ENCODE measurements around the gene DBI.
"Not testable (repeated sequence)": the region's sequence is repeated elsewhere in the genome, so short reads cannot be mapped to it uniquely, and the experiment has no call there.

The DBI gene

DNA sequence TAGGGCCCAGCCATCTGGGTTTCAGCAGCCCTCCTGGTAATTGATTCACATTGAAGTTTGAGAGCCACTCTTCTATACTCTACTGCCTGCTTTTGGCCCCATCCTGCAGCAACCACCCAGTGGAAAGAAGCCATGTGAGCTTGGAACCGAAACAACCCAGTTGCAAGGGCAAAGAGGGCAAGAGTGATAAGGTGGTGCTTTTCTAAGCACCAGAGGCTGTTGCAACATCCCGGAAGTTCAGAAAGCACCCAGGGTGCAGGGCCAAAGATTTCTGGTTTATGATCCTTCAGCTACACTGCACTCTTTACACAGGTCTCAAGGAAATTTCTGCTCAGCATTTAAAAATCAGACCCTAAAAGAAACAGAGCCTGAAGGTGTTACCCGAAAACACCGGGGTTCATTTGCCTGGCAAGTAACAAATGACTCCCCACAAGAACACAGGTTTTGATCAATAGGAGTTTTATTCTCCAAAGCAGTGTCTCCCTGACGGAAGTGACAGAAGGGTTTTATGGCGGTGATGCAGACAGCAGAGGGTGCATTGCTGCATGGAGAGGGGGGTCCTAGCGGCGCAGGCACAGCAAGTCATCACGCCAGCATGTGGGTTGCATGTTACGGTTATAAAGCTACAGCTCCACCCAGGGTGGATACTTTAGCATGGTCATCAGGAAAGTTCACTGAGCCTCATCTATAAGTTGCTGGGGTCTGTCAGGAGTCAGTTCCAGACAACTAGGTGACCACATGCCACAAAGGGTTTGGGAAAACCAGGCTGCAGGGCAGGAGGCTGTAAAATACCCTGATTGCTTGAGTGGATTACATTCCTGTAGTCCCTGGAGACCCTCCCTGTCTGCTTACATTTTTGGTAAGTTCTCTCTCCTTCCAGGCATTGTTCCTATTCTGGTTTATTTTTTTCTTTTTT, 36.1 kb downstream of the DBI start:
- no peak for DNase-seq

GRCh38 chr2:119403618-119404017, 36.8 kb downstream of the DBI start:
- DNase-seq: not testable (repeated sequence)

- no peak for DNase-seq
Measured at GRCh38 chr2:119405151-119405550, 38.4 kb downstream of the DBI start.

DNA sequence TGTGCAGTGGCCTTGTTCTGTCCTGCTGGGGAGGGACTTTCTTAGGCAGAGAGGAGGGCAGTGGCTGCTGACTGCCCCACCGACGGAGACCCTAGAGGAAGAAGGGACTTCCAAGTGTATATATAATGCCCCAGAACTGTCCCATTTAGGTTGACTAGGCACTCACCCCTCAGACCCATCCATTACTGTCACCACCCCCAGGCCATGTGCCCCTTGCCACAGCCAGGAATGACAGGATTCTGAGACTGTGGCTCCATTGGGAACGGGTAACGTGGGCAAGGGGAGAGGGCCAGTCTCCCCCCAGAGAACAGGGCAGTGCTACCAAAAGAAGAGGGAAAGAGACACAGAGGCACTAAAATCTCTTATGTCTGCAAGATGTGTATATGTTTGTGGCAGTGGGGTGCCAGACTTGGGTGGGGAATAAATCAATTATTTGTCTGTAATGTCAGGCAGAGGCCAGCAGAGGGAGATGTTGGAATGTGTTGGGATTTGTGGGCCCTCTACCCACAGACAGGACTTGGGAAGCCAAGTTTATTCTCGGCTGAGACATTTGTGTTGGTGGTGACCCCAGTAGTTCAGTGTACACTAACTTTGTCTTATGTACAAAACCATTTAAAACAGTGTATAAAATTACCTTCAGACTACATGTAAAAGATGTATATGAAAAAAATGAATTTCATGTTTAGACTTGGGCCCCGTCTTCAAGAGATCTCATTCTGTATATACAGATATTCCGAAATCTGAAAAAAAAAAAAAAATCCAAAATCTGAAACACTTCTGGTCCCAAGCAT, 40.8 kb downstream of the DBI start:
- DNase-seq: peak; percentile 13 to 77 (median 46)

GRCh38 chr2:119408221-119408619, 41.4 kb downstream of the DBI start:
- no peak for DNase-seq

DNA sequence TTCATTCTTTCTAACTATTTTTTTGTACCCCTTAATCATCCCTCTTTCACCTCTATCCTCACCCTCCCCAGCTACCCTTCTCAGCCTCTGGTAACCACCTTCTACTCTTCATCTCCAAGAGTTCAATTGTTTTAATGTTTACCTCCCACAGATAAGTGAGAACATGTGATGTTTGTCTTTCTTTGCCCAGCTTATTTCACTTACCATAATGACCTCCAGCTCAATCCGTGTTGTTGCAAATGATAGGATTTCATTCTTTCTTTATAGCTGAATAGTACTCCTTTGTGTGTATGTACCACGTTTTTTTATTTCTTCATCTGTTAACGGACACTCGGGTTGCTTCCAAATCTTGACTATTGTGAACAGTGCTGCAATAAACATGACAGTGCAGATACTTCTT, 42.7 kb downstream of the DBI start:
- DNase-seq: peak in 1 of 3 experiments; percentile 34

DNA sequence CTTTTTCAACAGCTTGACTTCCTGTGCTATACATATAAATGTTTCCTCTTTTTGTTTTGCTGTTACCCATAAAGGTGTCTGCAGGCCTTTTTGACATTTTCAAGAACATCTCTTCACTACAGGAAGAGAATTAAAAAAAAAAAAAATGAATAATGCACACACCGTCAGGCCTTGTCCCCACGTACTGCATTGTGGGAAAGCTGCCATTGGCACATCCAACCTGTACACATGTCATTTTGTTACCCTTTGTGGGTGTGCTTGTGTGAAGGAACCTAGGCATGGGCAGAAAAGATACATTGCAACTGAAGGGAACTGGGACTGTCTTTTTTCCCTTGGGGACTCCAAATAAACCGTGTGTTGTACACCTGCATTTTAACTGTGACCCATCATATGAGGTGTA, 48.1 kb downstream of the DBI start:
- no peak for DNase-seq

DNA sequence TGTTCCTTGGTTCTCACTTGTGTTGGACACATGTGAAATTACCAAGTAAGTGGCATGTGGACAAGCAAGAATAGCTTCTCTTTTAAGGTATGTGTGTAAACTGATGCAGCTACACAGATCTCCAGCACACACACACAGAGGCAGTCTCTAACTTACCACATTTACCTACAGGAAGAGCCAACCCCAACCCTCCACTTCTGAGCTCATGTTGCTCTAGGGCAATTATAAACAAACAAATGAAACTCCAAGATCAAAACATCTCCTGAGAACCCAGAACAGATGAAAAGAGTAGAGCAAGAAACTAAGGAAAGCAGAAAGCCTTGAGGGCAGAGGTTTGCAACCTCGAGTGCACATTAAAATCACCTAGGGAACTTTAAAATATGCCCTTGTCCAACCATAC, 48.9 kb downstream of the DBI start:
- no peak for DNase-seq

GRCh38 chr2:119416299-119416923, 49.6 kb downstream of the DBI start:
- no peak for DNase-seq

DNA sequence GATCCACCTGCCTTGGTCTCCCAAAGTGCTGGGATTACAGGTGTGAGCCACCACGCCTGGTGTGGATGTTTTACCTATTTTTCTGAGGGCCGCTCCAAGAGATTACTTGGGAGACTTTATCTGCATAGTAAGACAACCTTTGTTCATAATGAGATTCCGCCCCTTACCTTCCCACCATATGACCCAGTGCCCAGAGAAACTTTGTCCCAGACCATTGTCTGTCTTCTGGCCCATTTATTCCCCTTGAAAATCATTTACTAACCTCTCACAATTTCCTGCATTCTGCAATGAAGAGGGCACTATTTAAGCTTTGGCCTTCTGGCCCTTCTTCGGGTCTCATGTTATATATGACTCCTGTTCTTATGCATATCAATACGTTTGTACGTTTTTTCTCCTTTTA, 51.1 kb downstream of the DBI start:
- DNase-seq: no peak

DNA sequence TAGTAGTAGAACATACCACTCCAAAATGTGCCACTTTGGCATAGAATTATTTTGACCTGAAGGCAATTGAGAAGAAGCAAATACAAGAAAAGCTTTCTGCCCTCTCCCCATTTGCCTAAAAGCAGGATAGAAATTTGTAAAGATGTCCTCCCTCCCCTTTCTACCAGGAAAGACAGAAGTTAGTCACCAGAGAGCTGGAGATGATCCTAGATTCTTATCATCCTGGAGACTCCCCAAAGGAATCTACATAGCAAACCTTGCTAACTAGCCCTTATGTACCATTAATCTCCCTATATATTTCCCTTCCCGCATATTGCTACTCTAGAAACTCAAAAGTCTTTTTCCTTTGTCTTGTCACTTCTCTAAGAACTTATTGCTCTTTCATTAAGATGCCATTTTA, 52.3 kb downstream of the DBI start:
- no peak for DNase-seq

DNA sequence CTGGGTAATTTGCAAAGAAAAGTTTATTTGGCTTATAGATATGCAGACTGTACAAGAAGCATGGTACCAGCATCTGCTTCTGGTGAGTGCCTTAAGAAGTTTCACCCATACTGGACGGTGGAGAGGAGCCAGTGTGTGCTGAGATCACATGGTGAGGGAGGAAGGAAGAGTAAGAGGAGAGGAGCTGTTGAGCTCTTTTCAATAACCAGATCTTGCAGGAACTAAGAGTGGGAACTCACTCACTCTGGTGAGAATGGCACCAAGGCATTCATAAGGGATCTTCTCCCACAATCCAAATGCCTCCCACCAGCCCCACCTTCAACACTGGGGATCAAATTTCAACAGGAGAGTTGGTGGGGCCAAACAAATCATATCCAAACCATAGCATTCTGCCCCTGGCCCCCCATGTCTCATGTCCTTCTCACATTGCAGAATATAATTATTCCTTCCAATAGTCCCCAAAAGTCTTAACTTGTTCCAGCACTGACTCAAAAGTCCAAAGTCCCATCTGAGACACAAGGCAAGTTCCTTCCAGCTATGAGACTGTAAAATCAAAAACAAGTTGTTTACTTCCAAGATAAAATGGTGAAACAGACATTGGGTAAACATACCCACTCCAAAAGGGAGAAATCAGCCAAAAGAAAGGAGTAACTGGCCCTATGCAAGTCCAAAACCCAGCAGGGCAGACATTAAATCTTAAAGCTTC, 53.2 kb downstream of the DBI start:
- DNase-seq: no peak

GRCh38 chr2:119421304-119421703, 54.5 kb downstream of the DBI start:
- no peak for DNase-seq

- DNase-seq: no peak
Measured at GRCh38 chr2:119421741-119422140, 55.0 kb downstream of the DBI start.

Data from NCI-H1417 (cell line).